ENCODE data around the gene ARHGAP21.

ARHGAP21 gene

GRCh38 chr10:24690961-24691512 is 32.6 kb downstream of the ARHGAP21 start:
- DNase-seq (ENCODE audit: low read depth) = no peak
- TF ChIP-seq CTCF (IDR thresholded peaks at IDR 0.05; ENCODE audit: control insufficient read depth, insufficient read depth, low read depth, low read length, missing control alignments) = no peak
- H3K4me3 ChIP-seq (ENCODE audit: control insufficient read depth, low read depth, low read length) = no peak overlapping the region

GRCh38 chr10:24685958-24686540 is 37.6 kb downstream of the ARHGAP21 start:
- TF ChIP-seq CTCF (IDR thresholded peaks at IDR 0.05; ENCODE audit: control insufficient read depth, insufficient read depth, low read depth, low read length, missing control alignments) = no peak

DNA sequence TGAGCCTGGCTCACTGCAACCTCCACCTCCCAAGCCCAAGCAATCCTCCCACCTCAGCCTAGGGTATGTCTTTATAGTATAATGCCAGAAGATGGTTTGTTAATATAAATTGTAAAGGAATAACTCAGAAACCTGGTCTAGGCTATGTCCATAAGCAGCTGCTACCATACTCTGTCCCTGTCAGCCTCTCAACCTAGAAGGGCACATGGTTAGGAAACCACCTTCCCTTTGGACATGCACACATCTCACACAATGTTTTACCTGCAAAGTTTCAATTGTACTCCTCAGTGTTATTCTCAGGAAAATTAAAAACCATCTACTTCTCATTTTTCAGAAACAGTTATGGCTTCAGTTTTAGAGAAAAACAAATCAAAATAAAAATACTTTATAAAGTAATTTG is 40.1 kb downstream of the ARHGAP21 start:
- H3K4me3 ChIP-seq (ENCODE audit: control insufficient read depth, low read depth, low read length) = no peak overlapping the region
- no peak for TF ChIP-seq CTCF (IDR thresholded peaks at IDR 0.05; ENCODE audit: control insufficient read depth, insufficient read depth, low read depth, low read length, missing control alignments)
- DNase-seq (ENCODE audit: low read depth) = no peak

More at GRCh38 chr10:24685958-24686540, 37.6 kb downstream of the ARHGAP21 start:
- no peak overlapping the region for H3K4me3 ChIP-seq (ENCODE audit: control insufficient read depth, low read depth, low read length)
- peak; percentile 55 for DNase-seq (ENCODE audit: low read depth)

- DNase-seq (ENCODE audit: low read depth) = no peak
- TF ChIP-seq CTCF (IDR thresholded peaks at IDR 0.05; ENCODE audit: control insufficient read depth, insufficient read depth, low read depth, low read length, missing control alignments) = no peak
- H3K4me3 ChIP-seq (ENCODE audit: control insufficient read depth, low read depth, low read length) = no peak overlapping the region
These were observed 42.1 kb downstream of the ARHGAP21 start for GRCh38 chr10:24681572-24682088.

- H3K4me3 ChIP-seq (ENCODE audit: control insufficient read depth, low read depth, low read length) = no peak overlapping the region
- TF ChIP-seq CTCF (IDR thresholded peaks at IDR 0.05; ENCODE audit: control insufficient read depth, insufficient read depth, low read depth, low read length, missing control alignments) = no peak
- DNase-seq (ENCODE audit: low read depth) = no peak
These were observed 42.8 kb downstream of the ARHGAP21 start for GRCh38 chr10:24680647-24681524.

- no peak for TF ChIP-seq CTCF (IDR thresholded peaks at IDR 0.05; ENCODE audit: control insufficient read depth, insufficient read depth, low read depth, low read length, missing control alignments)
- H3K4me3 ChIP-seq (ENCODE audit: control insufficient read depth, low read depth, low read length) = no peak overlapping the region
- DNase-seq (ENCODE audit: low read depth) = no peak
These were observed 44.9 kb downstream of the ARHGAP21 start for GRCh38 chr10:24678757-24679156.

Data from AG09309 (cell line).